ENCODE measurements around the gene ERC2.

The ERC2 gene

GRCh38 chr3:55631766-55632331 is 836.4 kb downstream of the ERC2 start:
- no peak for DNase-seq

- DNase-seq, result peak; percentile 35
These were observed 837.4 kb downstream of the ERC2 start for GRCh38 chr3:55630921-55631299.

- DNase-seq, result no peak
These were observed 837.9 kb downstream of the ERC2 start for GRCh38 chr3:55630280-55630920.

GRCh38 chr3:55629432-55629831 is 838.8 kb downstream of the ERC2 start:
- DNase-seq, result no peak

- DNase-seq, result peak; percentile 37
These were observed 842.0 kb downstream of the ERC2 start for GRCh38 chr3:55626279-55626665.

- DNase-seq, result no peak
These were observed 844.0 kb downstream of the ERC2 start for GRCh38 chr3:55624238-55624637.

- DNase-seq, result no peak
These were observed 844.5 kb downstream of the ERC2 start for GRCh38 chr3:55623786-55624185.

- DNase-seq, result no peak
These were observed 845.5 kb downstream of the ERC2 start for GRCh38 chr3:55622733-55623132.

- DNase-seq, result peak; percentile 57
These were observed 846.2 kb downstream of the ERC2 start for GRCh38 chr3:55622116-55622515.

- no peak for DNase-seq
These were observed 846.6 kb downstream of the ERC2 start for GRCh38 chr3:55621648-55622047.

GRCh38 chr3:55621026-55621422 is 847.2 kb downstream of the ERC2 start:
- DNase-seq, result no peak

- peak; percentile 70 for DNase-seq
These were observed 847.8 kb downstream of the ERC2 start for GRCh38 chr3:55620351-55621025.

- DNase-seq, result peak; percentile 35
These were observed 849.0 kb downstream of the ERC2 start for GRCh38 chr3:55619046-55619808.

- no peak for DNase-seq
These were observed 850.9 kb downstream of the ERC2 start for GRCh38 chr3:55617385-55617784.

GRCh38 chr3:55616803-55617202 is 851.5 kb downstream of the ERC2 start:
- no peak for DNase-seq

GRCh38 chr3:55615694-55616295 is 852.5 kb downstream of the ERC2 start:
- DNase-seq, result no peak

- no peak for DNase-seq
These were observed 853.1 kb downstream of the ERC2 start for GRCh38 chr3:55615039-55615693.

GRCh38 chr3:55611121-55611520 is 857.1 kb downstream of the ERC2 start:
- no peak for DNase-seq

GRCh38 chr3:55609230-55609827 is 858.9 kb downstream of the ERC2 start:
- DNase-seq, result no peak

- no peak for DNase-seq
These were observed 859.8 kb downstream of the ERC2 start for GRCh38 chr3:55608301-55608937.

- peak; percentile 29 for DNase-seq
These were observed 860.4 kb downstream of the ERC2 start for GRCh38 chr3:55607844-55608243.

GRCh38 chr3:55607175-55607574 is 861.1 kb downstream of the ERC2 start:
- DNase-seq, result no peak

Measured in fibroblast of skin of abdomen (primary cell).